ENCODE data around the gene PALM2AKAP2.
"Not testable (repeated sequence)": the region's sequence is repeated elsewhere in the genome, so short reads cannot be mapped to it uniquely, and the experiment has no call there.

PALM2AKAP2 gene

GRCh38 chr9:109817846-109818472 lies 38.0 kb downstream of the PALM2AKAP2 start:
- TF ChIP-seq CTCF (IDR thresholded peaks at IDR 0.05) = peak; percentile 85
- H3K4me3 ChIP-seq = no peak overlapping the region
- no peak for DNase-seq (ENCODE audit: low spot score)
- H3K27ac ChIP-seq = peak overlapping the region; percentile 59 to 67

- DNase-seq (ENCODE audit: low spot score) = no peak
- no peak for TF ChIP-seq CTCF (IDR thresholded peaks at IDR 0.05)
- Histone ChIP-seq H3K27ac (no peak overlapping the region), H3K4me3 (no peak overlapping the region)
Measured at GRCh38 chr9:109821711-109822110, 41.7 kb downstream of the PALM2AKAP2 start.

GRCh38 chr9:109825383-109825782 lies 45.4 kb downstream of the PALM2AKAP2 start:
- DNase-seq (ENCODE audit: low spot score); H3K4me3 ChIP-seq; H3K27ac ChIP-seq: not testable (repeated sequence)

GRCh38 chr9:109826559-109826958 lies 46.6 kb downstream of the PALM2AKAP2 start:
- DNase-seq (ENCODE audit: low spot score) = no peak
- TF ChIP-seq CTCF (IDR thresholded peaks at IDR 0.05) = no peak
- Histone ChIP-seq H3K4me3 (no peak overlapping the region), H3K27ac (no peak overlapping the region)

- Histone ChIP-seq H3K27ac (no peak overlapping the region), H3K4me3 (no peak overlapping the region)
- TF ChIP-seq CTCF (IDR thresholded peaks at IDR 0.05) = no peak
- DNase-seq (ENCODE audit: low spot score) = no peak
Measured at GRCh38 chr9:109828254-109828653, 48.3 kb downstream of the PALM2AKAP2 start.

Measured in coronary artery (tissue), 2 donors.